ENCODE measurements around the gene DENND1A. TPM values are rescaled to one million over a fixed set of nuclear protein-coding genes. Genes with fewer than 3 reads are reported as not detected.
"Not testable (repeated sequence)": the region's sequence is repeated elsewhere in the genome, so short reads cannot be mapped to it uniquely, and the experiment has no call there.

Gene DENND1A
- total and polyA plus RNA-seq, 4 experiments from 2014 or later, result 1.4 to 14.2 (median 9.9) TPM

- H3K9me3 ChIP-seq (ENCODE audit: control insufficient read depth in 1 of 2, low read length in 2 of 2), result no peaks in the 10 kb centered on the region
- H3K4me3 Mint-ChIP-seq, result peak overlapping the region in 1 of 8 donors; percentile 16
- H3K36me3 ChIP-seq (ENCODE audit: insufficient read depth, low read length), result no peaks in the 10 kb centered on the region
- H3K4me3 ChIP-seq (ENCODE audit: low read length in 2 of 2), result no peak overlapping the region
- ChIA-PET POLR2A (ENCODE audit: partially characterized antibody) (no interaction called here), CTCF (ENCODE audit: partially characterized antibody) (no interaction called here)
- H3K36me3 Mint-ChIP-seq, result peaks cover 0 to 5% of the 10 kb centered on the region in 2 donors
- no peaks in the 10 kb centered on the region for H3K4me1 ChIP-seq (ENCODE audit: insufficient read depth, low read length)
- H3K27ac ChIP-seq (ENCODE audit: low read depth, low read length), result no peak overlapping the region
- no peaks in the 10 kb centered on the region for H3K27me3 ChIP-seq (ENCODE audit: insufficient read depth, low read length)
- H3K4me1 Mint-ChIP-seq, result no peaks in the 10 kb centered on the region
- peak overlapping the region in 1 of 7 donors; percentile 60 for H3K27ac Mint-ChIP-seq
- intact Hi-C loops (cut with micrococcal nuclease), result no loop called here
- H3K27me3 Mint-ChIP-seq, result no peaks in the 10 kb centered on the region
- no peak for DNase-seq
- H3K9me3 Mint-ChIP-seq, result no peaks in the 10 kb centered on the region
Observed at GRCh38 chr9:123742009-123742767, 187.7 kb downstream of the DENND1A start.

GRCh38 chr9:123741214-123741613, 188.7 kb downstream of the DENND1A start:
- Mint-ChIP-seq H3K36me3 (peaks cover 0 to 5% of the 10 kb centered on the region in 2 donors), H3K4me3 (no peak overlapping the region), H3K27ac (no peak overlapping the region), H3K27me3 (no peaks in the 10 kb centered on the region), H3K9me3 (no peaks in the 10 kb centered on the region), H3K4me1 (no peaks in the 10 kb centered on the region)
- Histone ChIP-seq H3K4me1 (ENCODE audit: insufficient read depth, low read length) (no peaks in the 10 kb centered on the region), H3K27me3 (ENCODE audit: insufficient read depth, low read length) (no peaks in the 10 kb centered on the region), H3K36me3 (ENCODE audit: insufficient read depth, low read length) (no peaks in the 10 kb centered on the region), H3K9me3 (ENCODE audit: control insufficient read depth in 1 of 2, low read length in 2 of 2) (no peaks in the 10 kb centered on the region), H3K4me3 (ENCODE audit: low read length in 2 of 2) (no peak overlapping the region), H3K27ac (ENCODE audit: low read depth, low read length) (no peak overlapping the region)
- CTCF ChIA-PET (ENCODE audit: partially characterized antibody), result no interaction called here
- no peak for DNase-seq
- intact Hi-C loops (cut with micrococcal nuclease), result no loop called here
- POLR2A ChIA-PET (ENCODE audit: partially characterized antibody), result no interaction called here

GRCh38 chr9:123739902-123740301, 190.0 kb downstream of the DENND1A start:
- DNase-seq, result no peak
- peaks cover 1 to 5% of the 10 kb centered on the region in 2 donors for H3K36me3 Mint-ChIP-seq
- ChIA-PET POLR2A (ENCODE audit: partially characterized antibody) (no interaction called here), CTCF (ENCODE audit: partially characterized antibody) (no interaction called here)
- no peaks in the 10 kb centered on the region for H3K4me1 Mint-ChIP-seq
- H3K27me3 ChIP-seq (ENCODE audit: insufficient read depth, low read length), result no peaks in the 10 kb centered on the region
- H3K36me3 ChIP-seq (ENCODE audit: insufficient read depth, low read length), result no peaks in the 10 kb centered on the region
- no peaks in the 10 kb centered on the region for H3K9me3 ChIP-seq (ENCODE audit: control insufficient read depth in 1 of 2, low read length in 2 of 2)
- H3K27ac ChIP-seq (ENCODE audit: low read depth, low read length), result no peak overlapping the region
- intact Hi-C loops (cut with micrococcal nuclease), result no loop called here
- H3K4me3 ChIP-seq (ENCODE audit: low read length in 2 of 2), result no peak overlapping the region
- H3K27me3 Mint-ChIP-seq, result no peaks in the 10 kb centered on the region
- no peak overlapping the region for H3K27ac Mint-ChIP-seq
- no peaks in the 10 kb centered on the region for H3K9me3 Mint-ChIP-seq
- H3K4me3 Mint-ChIP-seq, result no peak overlapping the region
- H3K4me1 ChIP-seq (ENCODE audit: insufficient read depth, low read length), result no peaks in the 10 kb centered on the region

GRCh38 chr9:123739387-123739786, 190.5 kb downstream of the DENND1A start:
- Histone ChIP-seq H3K4me3 (ENCODE audit: low read length in 2 of 2) (no peak overlapping the region), H3K27me3 (ENCODE audit: insufficient read depth, low read length) (no peaks in the 10 kb centered on the region), H3K27ac (ENCODE audit: low read depth, low read length) (no peak overlapping the region), H3K9me3 (ENCODE audit: control insufficient read depth in 1 of 2, low read length in 2 of 2) (no peaks in the 10 kb centered on the region), H3K4me1 (ENCODE audit: insufficient read depth, low read length) (no peaks in the 10 kb centered on the region), H3K36me3 (ENCODE audit: insufficient read depth, low read length) (no peaks in the 10 kb centered on the region)
- H3K9me3 Mint-ChIP-seq, result no peaks in the 10 kb centered on the region
- H3K36me3 Mint-ChIP-seq, result peaks cover 1 to 5% of the 10 kb centered on the region in 2 donors
- CTCF ChIA-PET (ENCODE audit: partially characterized antibody), result no interaction called here
- DNase-seq, result no peak
- POLR2A ChIA-PET (ENCODE audit: partially characterized antibody), result no interaction called here
- H3K27me3 Mint-ChIP-seq, result no peaks in the 10 kb centered on the region
- H3K4me3 Mint-ChIP-seq, result no peak overlapping the region
- H3K27ac Mint-ChIP-seq, result no peak overlapping the region
- no peaks in the 10 kb centered on the region for H3K4me1 Mint-ChIP-seq
- intact Hi-C loops (cut with micrococcal nuclease), result no loop called here

- Histone ChIP-seq H3K27ac (ENCODE audit: low read depth, low read length) (no peak overlapping the region), H3K27me3 (ENCODE audit: insufficient read depth, low read length) (no peaks in the 10 kb centered on the region), H3K9me3 (ENCODE audit: control insufficient read depth in 1 of 2, low read length in 2 of 2) (no peaks in the 10 kb centered on the region), H3K36me3 (ENCODE audit: insufficient read depth, low read length) (no peaks in the 10 kb centered on the region), H3K4me1 (ENCODE audit: insufficient read depth, low read length) (no peaks in the 10 kb centered on the region), H3K4me3 (ENCODE audit: low read length in 2 of 2) (no peak overlapping the region)
- DNase-seq, result no peak
- intact Hi-C loops (cut with micrococcal nuclease), result no loop called here
- no peaks in the 10 kb centered on the region for H3K27me3 Mint-ChIP-seq
- no peaks in the 10 kb centered on the region for H3K4me1 Mint-ChIP-seq
- H3K36me3 Mint-ChIP-seq, result peaks cover 1 to 5% of the 10 kb centered on the region in 2 donors
- no peak overlapping the region for H3K27ac Mint-ChIP-seq
- no peaks in the 10 kb centered on the region for H3K9me3 Mint-ChIP-seq
- H3K4me3 Mint-ChIP-seq, result no peak overlapping the region
- ChIA-PET CTCF (ENCODE audit: partially characterized antibody) (no interaction called here), POLR2A (ENCODE audit: partially characterized antibody) (no interaction called here)
Observed at GRCh38 chr9:123738648-123739047, 191.3 kb downstream of the DENND1A start.

GRCh38 chr9:123735376-123735775, 194.6 kb downstream of the DENND1A start:
- H3K4me1 ChIP-seq (ENCODE audit: insufficient read depth, low read length), result no peaks in the 10 kb centered on the region
- no peak overlapping the region for H3K4me3 ChIP-seq (ENCODE audit: low read length in 2 of 2)
- Mint-ChIP-seq H3K4me1 (no peaks in the 10 kb centered on the region), H3K27ac (no peak overlapping the region), H3K9me3 (peaks cover 0 to 3% (median 0%) of the 10 kb centered on the region in 8 donors), H3K36me3 (peaks cover 2 to 11% of the 10 kb centered on the region in 2 donors), H3K27me3 (no peaks in the 10 kb centered on the region), H3K4me3 (no peak overlapping the region)
- H3K36me3 ChIP-seq (ENCODE audit: insufficient read depth, low read length), result no peaks in the 10 kb centered on the region
- ChIA-PET POLR2A (ENCODE audit: partially characterized antibody) (no interaction called here), CTCF (ENCODE audit: partially characterized antibody) (no interaction called here)
- intact Hi-C loops (cut with micrococcal nuclease), result no loop called here
- DNase-seq, result no peak
- no peaks in the 10 kb centered on the region for H3K27me3 ChIP-seq (ENCODE audit: insufficient read depth, low read length)
- H3K27ac ChIP-seq (ENCODE audit: low read depth, low read length), result no peak overlapping the region
- H3K9me3 ChIP-seq (ENCODE audit: control insufficient read depth in 1 of 2, low read length in 2 of 2), result no peaks in the 10 kb centered on the region

GRCh38 chr9:123728571-123728970, 201.4 kb downstream of the DENND1A start:
- POLR2A ChIA-PET (ENCODE audit: partially characterized antibody), result interaction anchor here (0.7 kb wide), 1 partner anchor 76 kb away, joined by 3 read pairs; no protein-coding TSS in a partner anchor
- H3K9me3 Mint-ChIP-seq, result peaks cover 2 to 10% (median 5%) of the 10 kb centered on the region in 8 donors
- H3K4me1 ChIP-seq (ENCODE audit: insufficient read depth, low read length); H3K27ac Mint-ChIP-seq; H3K27me3 Mint-ChIP-seq; intact Hi-C loops (cut with micrococcal nuclease); H3K4me1 Mint-ChIP-seq; DNase-seq; H3K4me3 ChIP-seq (ENCODE audit: low read length in 2 of 2); H3K36me3 ChIP-seq (ENCODE audit: insufficient read depth, low read length); H3K27ac ChIP-seq (ENCODE audit: low read depth, low read length); H3K27me3 ChIP-seq (ENCODE audit: insufficient read depth, low read length); CTCF ChIA-PET (ENCODE audit: partially characterized antibody); H3K9me3 ChIP-seq (ENCODE audit: control insufficient read depth in 1 of 2, low read length in 2 of 2); H3K4me3 Mint-ChIP-seq: not testable (repeated sequence)
- peaks cover 20 to 33% of the 10 kb centered on the region in 2 donors for H3K36me3 Mint-ChIP-seq
